GM18526 (cell line): Measurements from ENCODE around the gene EFNA3.

Source experiments
- POLR2A ChIP-seq: IDR thresholded peaks from 3 replicates; pipeline ENCODE4 v1.6.1; 2011; ENCODE audit not compliant: insufficient read length; ENCODE audit errors: extremely low read depth

EFNA3 gene

DNA sequence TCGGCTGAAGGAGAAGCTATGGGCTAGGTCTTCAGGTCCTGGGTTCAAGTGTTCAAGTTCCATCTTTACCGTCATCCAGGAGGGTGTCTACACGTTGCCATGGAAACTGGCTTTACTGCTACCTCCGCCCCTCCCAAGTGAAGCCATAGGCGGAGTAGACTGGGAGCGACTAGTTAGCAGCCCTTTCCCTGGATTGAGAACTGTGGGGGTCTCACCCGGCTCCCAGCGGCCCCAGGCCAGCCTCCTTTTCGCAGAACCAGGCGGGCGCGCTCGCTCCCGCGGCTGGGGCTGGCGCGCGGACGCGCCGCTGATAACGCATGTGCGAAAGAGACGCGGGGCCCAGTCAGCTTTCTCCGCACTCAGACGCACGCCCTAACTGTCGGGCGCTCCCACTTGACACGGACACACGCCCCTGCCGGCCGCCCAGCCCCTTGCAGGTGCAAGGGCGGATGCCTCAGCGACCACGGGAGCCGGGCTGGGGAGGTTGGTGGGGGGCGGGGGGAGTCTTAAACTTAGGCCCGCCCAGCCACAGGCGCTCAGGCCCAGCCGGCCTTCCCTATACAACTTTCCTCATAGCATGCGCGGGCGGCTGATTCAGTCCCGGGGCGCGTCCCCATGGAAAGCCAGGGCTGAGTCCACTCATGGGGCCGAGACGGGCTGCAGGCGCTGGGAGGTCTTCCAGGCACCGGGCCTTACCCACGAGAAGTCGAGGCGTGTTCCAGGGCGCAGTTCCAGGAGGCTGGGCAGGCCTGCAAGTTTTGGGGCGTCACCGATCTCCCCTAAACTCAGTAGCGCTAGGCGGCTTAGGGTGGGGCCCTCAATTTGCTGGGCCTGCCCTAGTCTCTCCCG is 7.7 kb upstream of the EFNA3 start:
- TF ChIP-seq POLR2A, result no peak

- no peak for TF ChIP-seq POLR2A
These were observed 6.9 kb upstream of the EFNA3 start for GRCh38 chr1:155071701-155072100.

DNA sequence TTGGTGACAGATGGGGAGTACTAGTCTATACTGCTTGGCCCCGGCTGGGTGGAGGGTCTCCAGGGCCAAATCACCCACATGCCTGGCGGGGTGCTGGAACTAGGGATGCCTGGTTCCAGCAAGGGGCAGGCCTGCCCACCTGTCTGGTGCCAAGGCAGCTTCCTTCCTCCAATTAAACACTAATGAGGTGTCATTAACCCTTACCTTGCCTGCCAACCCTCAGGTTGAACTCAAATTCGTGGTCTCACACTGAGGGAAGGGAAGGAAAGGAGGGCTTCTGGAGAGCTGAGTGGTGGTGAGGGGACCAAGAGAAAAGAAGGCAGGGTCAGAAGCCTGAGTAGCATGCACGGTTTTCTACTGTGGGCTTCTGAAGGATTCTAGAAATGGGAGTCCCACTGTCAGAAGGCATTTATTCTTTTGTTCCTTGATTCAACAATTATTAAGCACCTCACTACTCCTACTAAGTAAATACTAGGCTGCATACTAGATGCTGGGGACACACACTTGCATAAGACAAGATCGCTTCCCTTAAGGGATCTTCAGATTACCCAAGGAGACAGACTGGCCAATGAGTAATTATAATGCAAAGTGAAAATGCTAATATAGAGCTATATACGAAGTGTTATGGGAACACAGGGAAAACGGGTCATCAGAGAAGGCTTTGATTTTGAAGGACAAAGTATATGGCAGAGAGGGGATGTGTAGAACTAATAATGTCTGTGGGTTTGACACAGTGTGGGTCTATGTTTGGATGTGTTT is 5.9 kb upstream of the EFNA3 start:
- no peak for TF ChIP-seq POLR2A

DNA sequence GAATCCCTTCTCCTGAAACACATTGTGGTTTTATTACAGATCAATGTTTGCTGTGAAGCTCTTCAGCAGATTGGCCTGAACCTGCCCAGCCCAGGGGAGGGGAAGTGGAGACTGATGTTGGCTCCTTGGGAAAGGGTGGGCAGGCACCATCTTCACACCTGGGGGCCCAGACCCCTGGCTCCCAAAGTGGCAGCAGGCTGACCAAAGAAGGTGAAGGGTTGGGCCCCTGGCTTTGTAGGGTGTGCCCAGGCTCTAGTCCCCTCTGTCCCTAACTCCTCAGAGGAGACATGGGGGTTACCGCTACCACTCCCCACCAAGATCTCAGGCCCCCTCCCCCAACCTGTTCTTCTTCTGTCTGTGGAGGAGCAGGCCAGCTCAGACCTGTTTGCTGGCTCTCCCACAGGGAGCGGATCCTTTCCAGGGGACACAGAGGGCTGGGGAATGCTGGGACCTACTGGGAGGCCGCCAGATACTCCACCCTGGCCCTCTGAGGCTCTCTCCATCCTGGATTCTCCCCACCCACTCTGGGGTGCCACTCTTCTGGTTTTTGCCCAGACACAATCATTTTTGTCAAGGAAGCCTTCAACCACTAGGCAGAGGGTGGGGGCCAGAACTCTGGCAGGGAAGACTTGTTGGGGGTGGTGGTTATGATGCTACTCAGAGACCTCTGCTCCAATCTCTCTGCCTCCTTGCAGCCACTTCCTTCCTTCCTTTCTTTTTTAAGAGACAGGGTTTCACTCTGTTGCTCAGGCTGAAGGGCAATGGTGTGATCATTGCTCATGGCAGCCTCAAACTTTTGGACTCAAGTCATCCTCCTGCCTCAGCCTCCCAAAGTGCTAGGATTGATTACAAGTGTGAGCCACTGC is 5.0 kb upstream of the EFNA3 start:
- TF ChIP-seq POLR2A, result no peak

DNA sequence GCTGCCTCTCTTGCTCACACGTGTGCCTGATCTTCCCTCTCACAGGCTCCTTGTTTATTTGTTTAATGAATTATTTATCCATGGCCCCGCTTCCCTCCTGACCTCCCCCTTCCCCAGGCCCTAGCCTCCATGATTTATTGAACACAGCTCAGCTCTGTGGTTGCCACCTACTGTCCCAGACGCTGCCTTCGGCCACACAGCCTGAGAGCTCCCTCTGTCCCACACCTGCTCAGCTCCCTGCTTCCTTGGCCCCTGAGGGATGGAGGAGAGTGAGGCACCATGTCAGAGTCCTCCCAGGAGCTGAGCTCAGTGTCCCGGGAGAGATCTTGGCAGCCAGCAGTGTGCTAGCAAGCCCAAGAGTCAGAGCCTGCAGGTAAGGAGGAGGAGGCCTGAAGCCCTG is 3.1 kb upstream of the EFNA3 start:
- no peak for TF ChIP-seq POLR2A

- TF ChIP-seq POLR2A, result no peak
These were observed 2.3 kb upstream of the EFNA3 start for GRCh38 chr1:155076371-155076770.

DNA sequence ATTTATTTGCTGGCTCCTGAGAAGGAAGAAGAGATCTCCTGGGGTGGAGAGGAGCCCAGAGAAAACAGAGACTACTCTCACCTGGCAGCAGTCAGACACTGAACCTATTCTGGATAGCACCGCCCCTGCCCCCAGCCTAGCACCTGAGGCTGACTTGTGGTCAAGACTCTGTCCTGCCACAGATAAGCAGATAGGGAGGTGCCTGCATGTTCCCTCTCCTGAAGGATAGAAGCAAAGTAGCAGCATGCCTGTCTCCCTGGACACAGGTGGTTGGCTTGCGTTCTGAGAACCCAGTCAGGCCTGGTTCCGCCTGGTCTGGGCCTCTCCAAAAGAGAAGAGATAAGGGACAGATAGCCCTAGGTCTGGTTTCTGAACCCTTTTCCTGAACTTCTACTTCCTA is 1.3 kb upstream of the EFNA3 start:
- TF ChIP-seq POLR2A, result no peak

DNA sequence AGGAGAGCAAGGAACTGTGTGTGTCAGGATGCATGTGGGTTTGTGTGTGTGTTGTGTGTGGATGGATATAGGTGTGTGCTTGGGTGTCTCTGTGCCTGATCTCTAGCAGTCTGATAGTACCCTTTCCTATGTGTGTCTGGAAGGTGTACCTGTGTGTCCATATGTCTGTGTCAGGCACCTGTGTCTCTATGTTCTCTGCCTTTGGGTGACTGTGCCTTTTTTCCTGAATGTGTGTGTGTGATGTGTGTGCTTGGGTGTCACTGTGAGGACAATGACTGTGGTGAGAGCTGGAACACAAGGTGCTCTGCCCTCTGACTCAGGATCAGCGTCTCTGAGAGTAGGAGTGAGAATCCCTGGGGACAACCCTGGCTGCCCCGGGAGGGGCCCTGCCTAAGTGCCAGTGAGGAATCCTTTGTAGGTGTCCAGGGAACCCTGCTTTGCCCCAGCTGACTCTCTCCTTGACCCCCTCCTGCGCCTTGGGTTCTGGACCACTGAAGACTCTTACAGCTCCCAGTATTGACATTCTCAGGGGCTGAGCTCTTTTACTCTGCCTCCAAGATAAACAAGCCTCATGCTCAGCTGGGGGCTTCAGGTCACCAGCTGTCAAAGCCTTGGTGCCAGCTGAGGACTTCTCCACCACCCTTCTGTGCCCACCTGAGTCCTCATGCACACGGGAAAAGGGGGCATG is 735 bp upstream of the EFNA3 start:
- TF ChIP-seq POLR2A, result no peak

DNA sequence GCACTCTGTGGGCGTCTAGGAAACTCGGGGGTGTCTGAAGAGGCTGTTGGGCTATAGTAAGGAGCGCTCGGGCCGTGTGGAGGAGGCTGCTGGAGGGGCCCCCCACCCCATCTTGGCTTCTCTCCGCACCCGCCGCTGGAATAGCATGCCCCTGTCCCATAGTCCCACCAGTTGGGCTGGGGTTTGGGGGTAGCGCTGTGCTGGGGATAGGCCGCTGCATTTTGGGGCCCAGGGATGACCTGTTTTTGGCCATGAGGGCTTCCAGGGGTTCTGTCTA is 511 bp downstream of the EFNA3 start:
- no peak for TF ChIP-seq POLR2A

- no peak for TF ChIP-seq POLR2A
These were observed 1.1 kb downstream of the EFNA3 start for GRCh38 chr1:155079487-155080311.

DNA sequence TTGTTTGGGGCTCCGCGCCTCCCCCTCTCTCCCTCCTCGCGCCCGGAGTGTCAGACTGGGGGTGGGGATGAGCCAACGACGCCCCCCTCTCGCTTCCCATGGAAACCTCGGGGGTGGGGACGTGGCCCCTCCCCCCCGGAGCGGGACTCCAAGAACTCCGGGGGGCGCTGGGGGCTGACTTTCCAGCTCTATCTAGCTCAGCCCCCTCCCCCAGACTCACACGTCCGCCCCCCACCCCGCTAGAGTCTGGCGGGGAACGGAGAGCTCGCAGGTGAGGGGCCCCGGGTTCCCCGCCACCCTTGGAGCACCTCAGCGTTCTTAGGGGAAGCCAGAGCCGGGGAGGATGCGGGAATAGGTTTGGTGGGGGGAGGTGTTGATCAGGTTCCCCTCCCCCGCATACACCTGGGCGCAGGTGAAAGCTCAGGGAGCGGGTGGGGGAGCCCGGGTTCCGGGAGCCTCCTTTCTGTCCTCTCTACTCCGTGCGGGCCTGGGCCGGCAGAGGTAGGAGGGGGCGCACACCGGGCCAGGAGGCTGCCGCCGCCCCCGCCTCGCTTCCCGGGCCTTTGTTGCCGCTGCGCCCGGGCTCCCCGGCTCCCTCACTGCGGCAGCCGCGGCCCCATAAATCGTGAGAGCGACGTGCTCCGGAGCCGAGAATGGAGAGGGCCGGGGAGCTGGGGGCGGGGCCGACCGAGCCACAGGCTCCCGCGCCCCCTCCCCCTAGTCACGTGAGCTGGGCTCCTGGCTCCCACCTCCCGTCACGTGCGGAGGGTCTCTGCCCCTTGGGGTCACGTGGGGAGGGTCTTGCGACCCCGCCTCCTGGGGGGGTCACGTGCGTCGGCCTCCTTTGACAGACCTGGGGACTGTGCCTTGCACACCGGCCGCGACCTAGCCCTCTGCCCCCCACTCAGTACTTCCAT is 1.9 kb downstream of the EFNA3 start:
- no peak for TF ChIP-seq POLR2A

GRCh38 chr1:155081472-155082300 is 3.0 kb downstream of the EFNA3 start:
- TF ChIP-seq POLR2A, result no peak

DNA sequence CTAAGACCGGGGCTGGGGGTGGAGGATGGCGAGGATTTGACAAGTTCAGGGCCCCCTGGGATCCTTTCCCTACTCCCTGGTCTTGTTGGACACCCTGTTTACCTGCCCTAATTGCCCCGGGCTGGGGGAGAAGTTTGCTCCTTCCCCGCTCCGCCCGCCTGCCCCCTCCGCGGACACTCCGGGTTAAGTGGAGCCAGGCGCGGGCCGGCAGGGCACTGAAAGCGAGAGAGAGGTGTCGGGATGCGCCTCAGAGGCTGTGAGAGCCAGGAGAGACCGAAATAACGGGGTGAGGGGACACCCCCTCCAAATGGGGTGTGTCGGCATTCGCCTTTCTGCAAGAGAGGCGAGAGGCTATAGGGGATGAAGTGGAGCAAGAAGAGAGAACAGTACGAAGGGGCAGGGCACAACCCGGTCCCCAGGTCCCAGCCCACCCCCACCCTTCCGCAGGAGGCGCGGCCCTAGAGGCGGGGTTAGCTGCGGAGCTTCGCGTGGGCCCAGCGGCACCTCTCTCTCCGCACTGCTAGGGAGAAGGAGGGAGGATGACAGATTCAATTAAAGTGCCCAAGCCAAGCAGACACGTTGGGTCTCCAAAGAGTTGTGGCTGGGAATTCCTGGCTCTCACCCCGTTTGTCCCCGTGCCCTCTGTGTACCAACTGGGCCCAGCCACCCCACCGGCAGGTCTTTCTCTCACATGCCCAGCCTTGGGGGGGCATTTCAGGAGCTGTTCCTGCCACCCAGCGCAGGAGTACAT is 3.8 kb downstream of the EFNA3 start:
- TF ChIP-seq POLR2A, result no peak
